DOHH2 (cell line): ENCODE data around the gene EXOC3.

ENCODE experiments used
- H3F3A ChIP-seq: fragments of 200-600 bp; sonication (generic), shearing (Covaris generic); 2 replicates; pipeline ENCODE4 v1.6.0; 2016; ENCODE audit warnings: antibody characterized with exemption, mild to moderate bottlenecking; ENCODE audit not compliant: control insufficient read depth, insufficient read depth
- H3K27ac ChIP-seq: fragments of 200-600 bp; sonication (generic); 2 replicates; pipeline ENCODE4 v1.5.1; 2014; ENCODE audit warnings: low read depth, mild to moderate bottlenecking, low read length, moderate library complexity
- H3K27me3 ChIP-seq: fragments of 200-600 bp; sonication (generic); 2 replicates; pipeline ENCODE4 v1.6.1; 2014; ENCODE audit warnings: mild to moderate bottlenecking, low read length, mixed read lengths; ENCODE audit not compliant: control insufficient read depth
- H3K36me3 ChIP-seq: fragments of 200-600 bp; sonication (generic); 2 replicates; pipeline ENCODE4 v1.6.1; 2014; ENCODE audit warnings: mild to moderate bottlenecking, low read length, moderate library complexity, mixed read lengths; ENCODE audit not compliant: control insufficient read depth
- H3K4me1 ChIP-seq: fragments of 200-600 bp; sonication (generic); 2 replicates; pipeline ENCODE4 v1.6.1; 2014; ENCODE audit warnings: mild to moderate bottlenecking, low read length, mixed read lengths; ENCODE audit not compliant: control insufficient read depth
- H3K4me2 ChIP-seq: fragments of 200-600 bp; sonication (generic); 2 replicates; pipeline ENCODE4 v1.6.0; 2014; ENCODE audit warnings: mild to moderate bottlenecking, low read length, moderate library complexity
- H3K4me3 ChIP-seq: fragments of 200-600 bp; sonication (generic); 2 replicates; pipeline ENCODE4 v1.5.1; 2014; ENCODE audit warnings: mild to moderate bottlenecking, low read length, mixed read lengths
- H3K79me2 ChIP-seq: fragments of 200-600 bp; sonication (generic); 2 replicates; pipeline ENCODE4 v1.6.1; 2014; ENCODE audit warnings: mild to moderate bottlenecking, low read length, mixed read lengths; ENCODE audit not compliant: control insufficient read depth
- H3K9me2 ChIP-seq: fragments of 200-600 bp; sonication (generic); replicated peaks from 2 replicates; pipeline ENCODE4 v1.6.1; 2014; ENCODE audit warnings: mild to moderate bottlenecking, low read length, mixed read lengths; ENCODE audit not compliant: control insufficient read depth
- H3K9me3 ChIP-seq: fragments of 200-600 bp; sonication (generic); 2 replicates; pipeline ENCODE4 v1.6.1; 2014; ENCODE audit warnings: antibody characterized with exemption, low read length, mixed read lengths; ENCODE audit not compliant: control insufficient read depth, insufficient read depth
- H4K20me1 ChIP-seq: fragments of 200-600 bp; sonication (generic); 2 replicates; pipeline ENCODE4 v1.6.0; 2014; ENCODE audit warnings: low read depth, mild to moderate bottlenecking, antibody characterized with exemption, low read length, moderate library complexity; ENCODE audit not compliant: control insufficient read depth, insufficient read depth
- CTCF ChIP-seq: fragments of 200-600 bp; sonication (generic); IDR thresholded peaks from one replicate; pipeline ENCODE4 v1.5.1; 2014; ENCODE audit warnings: antibody characterized with exemption, mild to moderate bottlenecking, low read depth, low read length; ENCODE audit not compliant: poor library complexity, severe bottlenecking
- EZH2phosphoT487 ChIP-seq: fragments of 200-600 bp; sonication (generic); IDR thresholded peaks from 2 replicates; pipeline ENCODE4 v1.6.1; 2017; ENCODE audit warnings: borderline replicate concordance, mild to moderate bottlenecking, antibody characterized with exemption, low read length, moderate library complexity, mixed read lengths

EXOC3 gene

GRCh38 chr5:489689-490080 lies 46.7 kb downstream of the EXOC3 start:
- no peak overlapping the region for H3K27ac ChIP-seq
- no peak overlapping the region for H3K4me3 ChIP-seq
- H3K36me3 ChIP-seq, result no peaks in the 10 kb centered on the region
- H3K9me2 ChIP-seq, result no peaks in the 10 kb centered on the region
- no peaks in the 10 kb centered on the region for H3K27me3 ChIP-seq
- no peaks in the 10 kb centered on the region for H3K9me3 ChIP-seq
- no peak overlapping the region for H3K4me2 ChIP-seq
- no peaks in the 10 kb centered on the region for H3K79me2 ChIP-seq
- H3K4me1 ChIP-seq, result peaks cover 6% of the 10 kb centered on the region
- no peaks in the 10 kb centered on the region for H3F3A ChIP-seq
- H4K20me1 ChIP-seq, result no peaks in the 10 kb centered on the region
- no peak for TF ChIP-seq CTCF
- TF ChIP-seq EZH2phosphoT487, result no peak

GRCh38 chr5:490116-491106 lies 47.4 kb downstream of the EXOC3 start:
- Histone ChIP-seq H3K79me2 (no peaks in the 10 kb centered on the region), H3K4me2 (no peak overlapping the region), H3K9me3 (no peaks in the 10 kb centered on the region), H3K27ac (no peak overlapping the region), H3K36me3 (no peaks in the 10 kb centered on the region), H3F3A (no peaks in the 10 kb centered on the region), H3K27me3 (no peaks in the 10 kb centered on the region), H4K20me1 (no peaks in the 10 kb centered on the region), H3K4me1 (peaks cover 6% of the 10 kb centered on the region), H3K4me3 (no peak overlapping the region), H3K9me2 (no peaks in the 10 kb centered on the region)
- TF ChIP-seq EZH2phosphoT487 (no peak), CTCF (no peak)

GRCh38 chr5:491119-491855 lies 48.3 kb downstream of the EXOC3 start:
- no peaks in the 10 kb centered on the region for H3K36me3 ChIP-seq
- no peak overlapping the region for H3K4me2 ChIP-seq
- H3K27ac ChIP-seq, result no peak overlapping the region
- H3K4me1 ChIP-seq, result peaks cover 6% of the 10 kb centered on the region
- no peaks in the 10 kb centered on the region for H4K20me1 ChIP-seq
- H3K4me3 ChIP-seq, result no peak overlapping the region
- H3K9me2 ChIP-seq, result no peaks in the 10 kb centered on the region
- no peaks in the 10 kb centered on the region for H3F3A ChIP-seq
- no peaks in the 10 kb centered on the region for H3K79me2 ChIP-seq
- TF ChIP-seq EZH2phosphoT487, result no peak
- no peak for TF ChIP-seq CTCF
- H3K27me3 ChIP-seq, result no peaks in the 10 kb centered on the region
- H3K9me3 ChIP-seq, result no peaks in the 10 kb centered on the region
